Prostate gland (tissue), 2 donors: Measurements from ENCODE around the gene LMO7. TPM values are rescaled to one million over a fixed set of nuclear protein-coding genes. Genes with fewer than 3 reads are reported as not detected.

Experiments used
- DNase-seq: peaks from one replicate; pipeline ENCODE4 v3.0.0-alpha.2; 2019; ENCODE audit warnings: low spot score
- H3K27ac ChIP-seq, 2 donors: fragments of 200-600 bp; sonication (generic); 2 replicates each; pipeline ENCODE4 v1.5.1; 2017 to 2019
- H3K27me3 ChIP-seq: fragments of 200-600 bp; sonication (generic); replicated peaks from 2 replicates; pipeline ENCODE4 v1.5.1; 2019; ENCODE audit not compliant: insufficient read depth
- H3K36me3 ChIP-seq, 2 donors: fragments of 200-600 bp; sonication (generic); 1 replicate in 1 of 2; 2 replicates in 1 of 2; pipeline versions ENCODE4 v1.5.1 to v1.8.1; 2017 to 2019
- H3K4me1 ChIP-seq: fragments of 200-600 bp; sonication (generic); replicated peaks from 2 replicates; pipeline ENCODE4 v1.5.1; 2019
- H3K4me3 ChIP-seq, 2 donors: fragments of 200-600 bp; sonication (generic); 2 replicates each; pipeline ENCODE4 v1.5.1; 2017 to 2019
- H3K9me3 ChIP-seq: fragments of 200-600 bp; sonication (generic); 2 replicates; pipeline ENCODE4 v1.5.1; 2017
- POLR2A ChIP-seq: fragments of 450-650 bp; IDR thresholded peaks from one replicate; pipeline ENCODE4 v1.6.1; 2016; ENCODE audit warnings: antibody characterized with exemption, mild to moderate bottlenecking
- POLR2AphosphoS5 ChIP-seq: sonication (generic); formaldehyde crosslinking; IDR thresholded peaks from one replicate; pipeline ENCODE4 v1.6.1; 2017; ENCODE audit warnings: antibody characterized with exemption
- WGBS: methylation state at CpG from one replicate; pipeline ENCODE4 v1.1.5; 2018; 5-methylcytosine and 5-hydroxymethylcytosine counted together
- intact Hi-C: fragments of 100-400 bp; cut with DNase I; formaldehyde crosslinking; loops from one replicate; pipeline ENCODE4 v1.14.2; 2022
- total RNA-seq, 2 donors: library from RNA; depleted of rRNA; stranded (reverse); fragments of >200 nt; gene quantifications; one replicate each; pipeline ENCODE4 v1.1.0, GENCODE V29; 2016
- TF ChIP-seq, protein P1 (sequence below), 4 experiments: fragments of 200-600 bp in 2 of 4; fragments of 450-650 bp in 2 of 4; sonication (generic) in 2 of 4; IDR thresholded peaks; 1 replicate in 3 of 4; 2 replicates in 1 of 4; pipeline ENCODE4 v1.5.1; 2016 to 2019; ENCODE audit warnings: antibody characterized with exemption in 4 of 4, mild to moderate bottlenecking in 2 of 4, moderate library complexity in 2 of 4

The LMO7 gene
- total RNA-seq, 2 donors from 2014 or later: 87.8 to 99.9 TPM

GRCh38 chr13:75872980-75873379 lies 236.8 kb downstream of the LMO7 start:
- H3K36me3 ChIP-seq: no peaks in the 10 kb centered on the region
- no peaks in the 10 kb centered on the region for H3K9me3 ChIP-seq
- H3K27me3 ChIP-seq: no peaks in the 10 kb centered on the region
- TF ChIP-seq POLR2AphosphoS5 (no peak), POLR2A (no peak)
- TF ChIP-seq, protein P1, sequence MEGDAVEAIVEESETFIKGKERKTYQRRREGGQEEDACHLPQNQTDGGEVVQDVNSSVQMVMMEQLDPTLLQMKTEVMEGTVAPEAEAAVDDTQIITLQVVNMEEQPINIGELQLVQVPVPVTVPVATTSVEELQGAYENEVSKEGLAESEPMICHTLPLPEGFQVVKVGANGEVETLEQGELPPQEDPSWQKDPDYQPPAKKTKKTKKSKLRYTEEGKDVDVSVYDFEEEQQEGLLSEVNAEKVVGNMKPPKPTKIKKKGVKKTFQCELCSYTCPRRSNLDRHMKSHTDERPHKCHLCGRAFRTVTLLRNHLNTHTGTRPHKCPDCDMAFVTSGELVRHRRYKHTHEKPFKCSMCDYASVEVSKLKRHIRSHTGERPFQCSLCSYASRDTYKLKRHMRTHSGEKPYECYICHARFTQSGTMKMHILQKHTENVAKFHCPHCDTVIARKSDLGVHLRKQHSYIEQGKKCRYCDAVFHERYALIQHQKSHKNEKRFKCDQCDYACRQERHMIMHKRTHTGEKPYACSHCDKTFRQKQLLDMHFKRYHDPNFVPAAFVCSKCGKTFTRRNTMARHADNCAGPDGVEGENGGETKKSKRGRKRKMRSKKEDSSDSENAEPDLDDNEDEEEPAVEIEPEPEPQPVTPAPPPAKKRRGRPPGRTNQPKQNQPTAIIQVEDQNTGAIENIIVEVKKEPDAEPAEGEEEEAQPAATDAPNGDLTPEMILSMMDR (IDR thresholded peaks at IDR 0.05): no peak
- no peak overlapping the region for H3K4me3 ChIP-seq
- H3K4me1 ChIP-seq: no peaks in the 10 kb centered on the region
- no peak for DNase-seq
- H3K27ac ChIP-seq: no peak overlapping the region
- intact Hi-C loops: loop anchor here (5.0 kb wide), 1 partner anchor 176 kb away; no protein-coding TSS in a partner anchor
- 74% methylated on average over 3 of the region's 3 CpGs for WGBS

- intact Hi-C loops: loop anchor here (5.0 kb wide), 1 partner anchor 176 kb away; no protein-coding TSS in a partner anchor
- DNase-seq: no peak
- Histone ChIP-seq H3K4me1 (no peaks in the 10 kb centered on the region), H3K36me3 (no peaks in the 10 kb centered on the region), H3K9me3 (no peaks in the 10 kb centered on the region), H3K27me3 (no peaks in the 10 kb centered on the region), H3K27ac (no peak overlapping the region), H3K4me3 (no peak overlapping the region)
- TF ChIP-seq POLR2AphosphoS5 (no peak), POLR2A (no peak)
- TF ChIP-seq, protein P1 (IDR thresholded peaks at IDR 0.05): no peak
- WGBS: 88% methylated on average over 10 of the region's 10 CpGs
Measured at GRCh38 chr13:75873494-75873893, 237.4 kb downstream of the LMO7 start.

DNA sequence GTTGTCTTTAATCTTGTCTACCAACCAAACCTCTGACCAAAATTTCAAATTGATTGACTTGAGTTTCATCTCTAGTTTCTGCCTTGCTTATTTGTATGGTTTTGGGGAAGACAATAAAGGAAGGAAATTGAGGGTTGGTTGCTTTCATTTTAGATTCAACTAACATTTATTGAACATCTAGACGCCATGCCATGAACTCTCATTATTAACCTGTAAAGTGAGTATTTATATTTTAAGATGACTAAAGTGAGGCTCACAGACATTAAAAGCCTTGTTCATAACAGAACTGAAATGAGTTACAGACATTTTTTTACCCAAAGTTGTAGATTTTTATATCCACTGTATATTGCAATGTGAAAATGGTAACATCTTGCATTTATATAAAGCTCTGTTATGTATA lies 239.3 kb downstream of the LMO7 start:
- no peak for DNase-seq
- H3K4me3 ChIP-seq: no peak overlapping the region
- no peak for TF ChIP-seq POLR2A
- TF ChIP-seq, protein P1 (IDR thresholded peaks at IDR 0.05): no peak
- no peak for TF ChIP-seq POLR2AphosphoS5
- H3K9me3 ChIP-seq: no peaks in the 10 kb centered on the region
- H3K27me3 ChIP-seq: no peaks in the 10 kb centered on the region
- no peak overlapping the region for H3K27ac ChIP-seq
- no peaks in the 10 kb centered on the region for H3K36me3 ChIP-seq
- intact Hi-C loops: loop anchor here (5.0 kb wide), 1 partner anchor 142 kb away; no protein-coding TSS in a partner anchor
- 85% methylated on average over 1 of the region's 1 CpG for WGBS
- H3K4me1 ChIP-seq: no peaks in the 10 kb centered on the region

- Histone ChIP-seq H3K27me3 (no peaks in the 10 kb centered on the region), H3K36me3 (no peaks in the 10 kb centered on the region), H3K4me1 (no peaks in the 10 kb centered on the region), H3K27ac (no peak overlapping the region), H3K4me3 (no peak overlapping the region), H3K9me3 (no peaks in the 10 kb centered on the region)
- TF ChIP-seq, protein P1 (IDR thresholded peaks at IDR 0.05): peak; percentile 73 to 82 (median 79)
- TF ChIP-seq POLR2A (no peak), POLR2AphosphoS5 (no peak)
- intact Hi-C loops: loop anchor here (5.0 kb wide), 1 partner anchor 141 kb away; no protein-coding TSS in a partner anchor
- WGBS: 14% methylated on average over 11 of the region's 11 CpGs
- peak; percentile 42 for DNase-seq
Measured at GRCh38 chr13:75876142-75877050, 240.3 kb downstream of the LMO7 start.
